Renal pelvis (tissue), 4 donors: ENCODE data around the gene RASSF7. TPM values are rescaled to one million over a fixed set of nuclear protein-coding genes. Genes with fewer than 3 reads are reported as not detected.

Experiments used
- DNase-seq: peaks from one replicate; pipeline ENCODE4 v3.0.0-alpha.2; 2013
- polyA plus RNA-seq, 3 donors: library from polyadenylated mRNA; unstranded; fragments of 120-200 nt; gene quantifications; one replicate each; pipeline ENCODE4 v1.2.1, GENCODE V29; 2013; ENCODE audit not compliant: insufficient read length in 3 of 3

RASSF7 gene
- polyA plus RNA-seq, 3 donors = 58.0 to 66.3 (median 64.5) TPM

- no peak for DNase-seq
Measured at GRCh38 chr11:578276-579035, 17.7 kb downstream of the RASSF7 start.

- DNase-seq = no peak
Measured at GRCh38 chr11:579830-580601, 19.2 kb downstream of the RASSF7 start.

GRCh38 chr11:581342-581741 is 20.6 kb downstream of the RASSF7 start:
- DNase-seq = no peak

GRCh38 chr11:581752-582151 is 21.0 kb downstream of the RASSF7 start:
- no peak for DNase-seq

- no peak for DNase-seq
Measured at GRCh38 chr11:584287-584686, 23.5 kb downstream of the RASSF7 start.

GRCh38 chr11:586376-587316 is 25.9 kb downstream of the RASSF7 start:
- no peak for DNase-seq

- no peak for DNase-seq
Measured at GRCh38 chr11:587546-587945, 26.8 kb downstream of the RASSF7 start.

GRCh38 chr11:587978-588380 is 27.2 kb downstream of the RASSF7 start:
- no peak for DNase-seq

- DNase-seq = no peak
Measured at GRCh38 chr11:589798-590197, 29.0 kb downstream of the RASSF7 start.

- no peak for DNase-seq
Measured at GRCh38 chr11:590997-591396, 30.2 kb downstream of the RASSF7 start.

- DNase-seq = no peak
Measured at GRCh38 chr11:592501-592900, 31.7 kb downstream of the RASSF7 start.

GRCh38 chr11:592918-593317 is 32.1 kb downstream of the RASSF7 start:
- DNase-seq = no peak

- DNase-seq = no peak
Measured at GRCh38 chr11:593347-593746, 32.6 kb downstream of the RASSF7 start.

- DNase-seq = no peak
Measured at GRCh38 chr11:595400-595799, 34.6 kb downstream of the RASSF7 start.

- no peak for DNase-seq
Measured at GRCh38 chr11:596374-596773, 35.6 kb downstream of the RASSF7 start.

GRCh38 chr11:597166-597725 is 36.5 kb downstream of the RASSF7 start:
- no peak for DNase-seq

GRCh38 chr11:598005-598680 is 37.4 kb downstream of the RASSF7 start:
- DNase-seq = no peak

GRCh38 chr11:601573-602245 is 40.9 kb downstream of the RASSF7 start:
- DNase-seq = no peak

- no peak for DNase-seq
Measured at GRCh38 chr11:603154-603553, 42.4 kb downstream of the RASSF7 start.

GRCh38 chr11:605286-606129 is 44.7 kb downstream of the RASSF7 start:
- no peak for DNase-seq
